HepG2 (cell line): ENCODE results near the gene KIF3C.

Experiments used
- ARNTL ChIP-seq: sonication (generic); formaldehyde crosslinking; IDR thresholded peaks from 2 replicates; pipeline ENCODE4 v1.4.0; 2020; ENCODE audit warnings: mild to moderate bottlenecking, missing genetic modification reagents
- FOSL2 ChIP-seq: sonication (generic); formaldehyde crosslinking; IDR thresholded peaks from 2 replicates; pipeline ENCODE4 v1.4.0; 2020; ENCODE audit warnings: missing genetic modification reagents
- MZF1 ChIP-seq: sonication (generic); formaldehyde crosslinking; IDR thresholded peaks from 2 replicates; pipeline ENCODE4 v1.8.1; 2023; ENCODE audit warnings: mild to moderate bottlenecking, missing genetic modification reagents, borderline replicate concordance
- TF ChIP-seq, protein P1 (sequence below): sonication (generic); formaldehyde crosslinking; IDR thresholded peaks from 2 replicates; pipeline ENCODE4 v1.4.0; 2020; ENCODE audit warnings: missing genetic modification reagents
- TF ChIP-seq, protein P2 (sequence below): sonication (generic); formaldehyde crosslinking; IDR thresholded peaks from 2 replicates; pipeline ENCODE4 v1.4.0; 2020; ENCODE audit warnings: missing genetic modification reagents, borderline replicate concordance

DNA sequence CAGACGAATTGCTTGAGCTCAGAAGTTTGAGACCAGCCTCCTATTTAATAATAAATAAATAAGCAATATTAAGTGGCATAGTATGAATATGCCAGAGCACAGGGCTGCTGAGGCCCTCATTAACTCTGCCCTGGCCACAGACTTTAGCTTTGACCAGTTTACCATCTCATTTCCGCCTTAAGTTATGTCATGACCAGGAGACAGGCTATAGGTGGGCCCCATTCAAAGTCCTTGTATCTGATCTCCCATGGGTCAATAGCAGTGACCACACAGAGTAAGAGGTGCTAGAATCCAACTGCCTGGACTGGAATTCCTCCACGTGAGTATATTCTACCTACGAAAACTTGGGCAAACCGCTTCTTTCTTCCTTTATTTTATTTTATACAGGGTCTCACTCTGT is 90.6 kb downstream of the KIF3C start:
- TF ChIP-seq ARNTL = no peak
- TF ChIP-seq, protein P1, sequence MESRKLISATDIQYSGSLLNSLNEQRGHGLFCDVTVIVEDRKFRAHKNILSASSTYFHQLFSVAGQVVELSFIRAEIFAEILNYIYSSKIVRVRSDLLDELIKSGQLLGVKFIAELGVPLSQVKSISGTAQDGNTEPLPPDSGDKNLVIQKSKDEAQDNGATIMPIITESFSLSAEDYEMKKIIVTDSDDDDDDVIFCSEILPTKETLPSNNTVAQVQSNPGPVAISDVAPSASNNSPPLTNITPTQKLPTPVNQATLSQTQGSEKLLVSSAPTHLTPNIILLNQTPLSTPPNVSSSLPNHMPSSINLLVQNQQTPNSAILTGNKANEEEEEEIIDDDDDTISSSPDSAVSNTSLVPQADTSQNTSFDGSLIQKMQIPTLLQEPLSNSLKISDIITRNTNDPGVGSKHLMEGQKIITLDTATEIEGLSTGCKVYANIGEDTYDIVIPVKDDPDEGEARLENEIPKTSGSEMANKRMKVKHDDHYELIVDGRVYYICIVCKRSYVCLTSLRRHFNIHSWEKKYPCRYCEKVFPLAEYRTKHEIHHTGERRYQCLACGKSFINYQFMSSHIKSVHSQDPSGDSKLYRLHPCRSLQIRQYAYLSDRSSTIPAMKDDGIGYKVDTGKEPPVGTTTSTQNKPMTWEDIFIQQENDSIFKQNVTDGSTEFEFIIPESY = no peak
- TF ChIP-seq, protein P2, sequence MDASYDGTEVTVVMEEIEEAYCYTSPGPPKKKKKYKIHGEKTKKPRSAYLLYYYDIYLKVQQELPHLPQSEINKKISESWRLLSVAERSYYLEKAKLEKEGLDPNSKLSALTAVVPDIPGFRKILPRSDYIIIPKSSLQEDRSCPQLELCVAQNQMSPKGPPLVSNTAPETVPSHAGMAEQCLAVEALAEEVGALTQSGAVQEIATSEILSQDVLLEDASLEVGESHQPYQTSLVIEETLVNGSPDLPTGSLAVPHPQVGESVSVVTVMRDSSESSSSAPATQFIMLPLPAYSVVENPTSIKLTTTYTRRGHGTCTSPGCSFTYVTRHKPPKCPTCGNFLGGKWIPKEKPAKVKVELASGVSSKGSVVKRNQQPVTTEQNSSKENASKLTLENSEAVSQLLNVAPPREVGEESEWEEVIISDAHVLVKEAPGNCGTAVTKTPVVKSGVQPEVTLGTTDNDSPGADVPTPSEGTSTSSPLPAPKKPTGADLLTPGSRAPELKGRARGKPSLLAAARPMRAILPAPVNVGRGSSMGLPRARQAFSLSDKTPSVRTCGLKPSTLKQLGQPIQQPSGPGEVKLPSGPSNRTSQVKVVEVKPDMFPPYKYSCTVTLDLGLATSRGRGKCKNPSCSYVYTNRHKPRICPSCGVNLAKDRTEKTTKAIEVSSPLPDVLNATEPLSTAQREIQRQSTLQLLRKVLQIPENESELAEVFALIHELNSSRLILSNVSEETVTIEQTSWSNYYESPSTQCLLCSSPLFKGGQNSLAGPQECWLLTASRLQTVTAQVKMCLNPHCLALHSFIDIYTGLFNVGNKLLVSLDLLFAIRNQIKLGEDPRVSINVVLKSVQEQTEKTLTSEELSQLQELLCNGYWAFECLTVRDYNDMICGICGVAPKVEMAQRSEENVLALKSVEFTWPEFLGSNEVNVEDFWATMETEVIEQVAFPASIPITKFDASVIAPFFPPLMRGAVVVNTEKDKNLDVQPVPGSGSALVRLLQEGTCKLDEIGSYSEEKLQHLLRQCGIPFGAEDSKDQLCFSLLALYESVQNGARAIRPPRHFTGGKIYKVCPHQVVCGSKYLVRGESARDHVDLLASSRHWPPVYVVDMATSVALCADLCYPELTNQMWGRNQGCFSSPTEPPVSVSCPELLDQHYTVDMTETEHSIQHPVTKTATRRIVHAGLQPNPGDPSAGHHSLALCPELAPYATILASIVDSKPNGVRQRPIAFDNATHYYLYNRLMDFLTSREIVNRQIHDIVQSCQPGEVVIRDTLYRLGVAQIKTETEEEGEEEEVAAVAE = no peak
- TF ChIP-seq MZF1 (CRISPR knock-in tag) = no peak
- no peak for TF ChIP-seq FOSL2 (CRISPR knock-in tag)
